Upper lobe of left lung (tissue), 4 donors: ENCODE measurements around the gene GPR158.

ENCODE experiments used
- POLR2A ChIP-seq, 4 donors: fragments of 450-650 bp; IDR thresholded peaks; one replicate each; pipeline ENCODE4 v1.5.1; 2016 to 2017; ENCODE audit warnings: antibody characterized with exemption in 4 of 4, mild to moderate bottlenecking in 2 of 4
- TF ChIP-seq, protein P1 (sequence below), 6 experiments: fragments of 450-650 bp in 4 of 6; fragments of 200-600 bp in 2 of 6; sonication (generic) in 2 of 6; IDR thresholded peaks; one replicate each; pipeline ENCODE4 v1.5.1; 2016 to 2019; ENCODE audit warnings: antibody characterized with exemption in 6 of 6

DNA sequence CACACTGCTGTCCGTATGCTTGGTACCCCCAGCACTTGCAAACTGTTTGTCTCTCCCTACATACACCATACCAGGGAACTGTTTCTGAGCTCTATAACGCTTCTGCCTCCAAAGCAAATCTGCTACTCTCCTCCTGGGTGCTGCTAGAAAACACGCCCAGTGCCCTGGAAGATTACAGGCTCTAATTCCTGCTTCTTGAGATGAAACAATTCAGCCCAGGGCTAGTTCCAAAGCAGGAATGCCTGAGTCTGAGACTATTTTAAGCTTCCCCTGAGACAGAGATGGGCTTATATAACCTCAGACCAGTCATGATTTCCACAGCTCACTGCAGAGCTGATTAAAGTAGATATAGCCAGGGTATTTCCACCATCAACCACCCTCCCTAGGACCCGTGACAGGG, 327.1 kb downstream of the GPR158 start:
- no peak for TF ChIP-seq POLR2A (IDR thresholded peaks at IDR 0.05)
- TF ChIP-seq, protein P1, sequence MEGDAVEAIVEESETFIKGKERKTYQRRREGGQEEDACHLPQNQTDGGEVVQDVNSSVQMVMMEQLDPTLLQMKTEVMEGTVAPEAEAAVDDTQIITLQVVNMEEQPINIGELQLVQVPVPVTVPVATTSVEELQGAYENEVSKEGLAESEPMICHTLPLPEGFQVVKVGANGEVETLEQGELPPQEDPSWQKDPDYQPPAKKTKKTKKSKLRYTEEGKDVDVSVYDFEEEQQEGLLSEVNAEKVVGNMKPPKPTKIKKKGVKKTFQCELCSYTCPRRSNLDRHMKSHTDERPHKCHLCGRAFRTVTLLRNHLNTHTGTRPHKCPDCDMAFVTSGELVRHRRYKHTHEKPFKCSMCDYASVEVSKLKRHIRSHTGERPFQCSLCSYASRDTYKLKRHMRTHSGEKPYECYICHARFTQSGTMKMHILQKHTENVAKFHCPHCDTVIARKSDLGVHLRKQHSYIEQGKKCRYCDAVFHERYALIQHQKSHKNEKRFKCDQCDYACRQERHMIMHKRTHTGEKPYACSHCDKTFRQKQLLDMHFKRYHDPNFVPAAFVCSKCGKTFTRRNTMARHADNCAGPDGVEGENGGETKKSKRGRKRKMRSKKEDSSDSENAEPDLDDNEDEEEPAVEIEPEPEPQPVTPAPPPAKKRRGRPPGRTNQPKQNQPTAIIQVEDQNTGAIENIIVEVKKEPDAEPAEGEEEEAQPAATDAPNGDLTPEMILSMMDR (IDR thresholded peaks at IDR 0.05), result no peak
